ENCODE results near the gene AIMP2.
A peak's percentile ranks its signal among the peaks of the same experiment; 100 is the strongest.
"Not testable (repeated sequence)": the region's sequence is repeated elsewhere in the genome, so short reads cannot be mapped to it uniquely, and the experiment has no call there.

The AIMP2 gene

GRCh38 chr7:6008668-6009611, at the start of gene AIMP2, which contains the start of gene PMS2:
TSS of gene AIMP2 (plus strand) at chr7:6009272. CDS start at chr7:6009364, 92 bp downstream.
TSS of gene PMS2 (minus strand) at chr7:6009049. CDS start at chr7:6009019, 30 bp downstream.
- peak within 1 kb of the TSS; percentile 83 for H3K4me3 ChIP-seq (ENCODE audit: low read depth, low read length)
- TF ChIP-seq CTCF (IDR thresholded peaks at IDR 0.05; ENCODE audit: low read depth, low read length), result no peak

GRCh38 chr7:5963205-5963604, 45.9 kb upstream of the AIMP2 start:
- not testable (repeated sequence) for H3K4me3 ChIP-seq (ENCODE audit: low read depth, low read length)

GRCh38 chr7:5963810-5964209, 45.3 kb upstream of the AIMP2 start:
- H3K4me3 ChIP-seq (ENCODE audit: low read depth, low read length), result not testable (repeated sequence)

GRCh38 chr7:5970347-5970911, 38.6 kb upstream of the AIMP2 start, which contains the start of gene RSPH10B:
TSS of gene RSPH10B (minus strand) at chr7:5970689. CDS start at chr7:5967116, 3,573 bp downstream.
- H3K4me3 ChIP-seq (ENCODE audit: low read depth, low read length), result not testable (repeated sequence)

GRCh38 chr7:5973580-5973979, 35.5 kb upstream of the AIMP2 start:
- not testable (repeated sequence) for H3K4me3 ChIP-seq (ENCODE audit: low read depth, low read length)

- H3K4me3 ChIP-seq (ENCODE audit: low read depth, low read length), result not testable (repeated sequence)
These were observed 29.3 kb upstream of the AIMP2 start for GRCh38 chr7:5979680-5980314.

GRCh38 chr7:5987061-5987460, 22.0 kb upstream of the AIMP2 start:
- H3K4me3 ChIP-seq (ENCODE audit: low read depth, low read length), result not testable (repeated sequence)

GRCh38 chr7:5997210-5997808, 11.8 kb upstream of the AIMP2 start:
- TF ChIP-seq CTCF (IDR thresholded peaks at IDR 0.05; ENCODE audit: low read depth, low read length), result peak; percentile 60
- H3K4me3 ChIP-seq (ENCODE audit: low read depth, low read length), result no peak overlapping the region

- no peak for TF ChIP-seq CTCF (IDR thresholded peaks at IDR 0.05; ENCODE audit: low read depth, low read length)
- no peak overlapping the region for H3K4me3 ChIP-seq (ENCODE audit: low read depth, low read length)
These were observed 1.7 kb upstream of the AIMP2 start for GRCh38 chr7:6007386-6007785.

- peak overlapping the region; percentile 83 for H3K4me3 ChIP-seq (ENCODE audit: low read depth, low read length)
These were observed 1.1 kb upstream of the AIMP2 start for GRCh38 chr7:6007835-6008590.

- peak overlapping the region; percentile 83 for H3K4me3 ChIP-seq (ENCODE audit: low read depth, low read length)
These were observed 1.3 kb downstream of the AIMP2 start for GRCh38 chr7:6010370-6010769.

Data from WI38 (cell line).